ENCODE results near the gene PHACTR4.
"Not testable (repeated sequence)": the region's sequence is repeated elsewhere in the genome, so short reads cannot be mapped to it uniquely, and the experiment has no call there.

The PHACTR4 gene

DNA sequence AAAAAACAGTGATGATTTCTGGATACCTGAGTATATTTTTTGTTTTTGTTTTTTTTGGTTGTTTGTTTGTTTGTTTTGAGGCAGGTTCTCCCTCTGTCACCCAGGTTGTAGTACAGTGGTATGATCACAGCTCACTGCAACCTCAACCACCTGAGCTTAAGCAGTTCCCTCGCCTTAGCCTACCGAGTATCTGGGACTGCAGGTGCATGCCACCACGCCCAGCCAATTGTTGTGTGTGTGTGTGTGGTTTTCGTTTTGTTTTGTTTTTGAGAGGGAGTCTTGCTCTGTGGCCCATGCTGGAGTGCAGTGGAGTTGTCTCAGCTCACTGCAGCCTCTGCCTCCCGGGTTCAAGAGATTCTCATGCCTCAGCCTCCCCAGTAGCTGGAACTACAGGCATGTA lies 81.0 kb downstream of the PHACTR4 start:
- no peak overlapping the region for H3K27ac ChIP-seq (ENCODE audit: low read length)
- H3K4me1 ChIP-seq (ENCODE audit: control insufficient read depth, insufficient read depth, low read length), result no peaks in the 10 kb centered on the region
- H3K9me3 ChIP-seq (ENCODE audit: control insufficient read depth in 2 of 2, low read length in 2 of 2), result no peaks in the 10 kb centered on the region
- H3K4me3 ChIP-seq (ENCODE audit: low read length in 2 of 2), result no peak overlapping the region
- H3K9ac ChIP-seq (ENCODE audit: low read length in 2 of 2), result no peak overlapping the region
- H3K27me3 ChIP-seq (ENCODE audit: control insufficient read depth in 1 of 2, insufficient read depth in 2 of 2, low read length in 2 of 2), result no peaks in the 10 kb centered on the region
- no peaks in the 10 kb centered on the region for H3K36me3 ChIP-seq (ENCODE audit: control insufficient read depth in 2 of 2, insufficient read depth in 2 of 2, low read length in 2 of 2)

- no peaks in the 10 kb centered on the region for H3K36me3 ChIP-seq (ENCODE audit: control insufficient read depth in 2 of 2, insufficient read depth in 2 of 2, low read length in 2 of 2)
- no peaks in the 10 kb centered on the region for H3K9me3 ChIP-seq (ENCODE audit: control insufficient read depth in 2 of 2, low read length in 2 of 2)
- no peaks in the 10 kb centered on the region for H3K27me3 ChIP-seq (ENCODE audit: control insufficient read depth in 1 of 2, insufficient read depth in 2 of 2, low read length in 2 of 2)
- H3K27ac ChIP-seq (ENCODE audit: low read length), result no peak overlapping the region
- no peak overlapping the region for H3K9ac ChIP-seq (ENCODE audit: low read length in 2 of 2)
- no peaks in the 10 kb centered on the region for H3K4me1 ChIP-seq (ENCODE audit: control insufficient read depth, insufficient read depth, low read length)
- no peak overlapping the region for H3K4me3 ChIP-seq (ENCODE audit: low read length in 2 of 2)
These were observed 81.5 kb downstream of the PHACTR4 start for GRCh38 chr1:28451011-28451410.

GRCh38 chr1:28456078-28456477 lies 86.5 kb downstream of the PHACTR4 start:
- Histone ChIP-seq H3K9me3 (ENCODE audit: control insufficient read depth in 2 of 2, low read length in 2 of 2) (no peaks in the 10 kb centered on the region), H3K36me3 (ENCODE audit: control insufficient read depth in 2 of 2, insufficient read depth in 2 of 2, low read length in 2 of 2) (no peaks in the 10 kb centered on the region), H3K4me1 (ENCODE audit: control insufficient read depth, insufficient read depth, low read length) (no peaks in the 10 kb centered on the region), H3K4me3 (ENCODE audit: low read length in 2 of 2) (no peak overlapping the region), H3K27me3 (ENCODE audit: control insufficient read depth in 1 of 2, insufficient read depth in 2 of 2, low read length in 2 of 2) (no peaks in the 10 kb centered on the region), H3K27ac (ENCODE audit: low read length) (no peak overlapping the region), H3K9ac (ENCODE audit: low read length in 2 of 2) (no peak overlapping the region)

GRCh38 chr1:28457678-28458077 lies 88.1 kb downstream of the PHACTR4 start:
- Histone ChIP-seq H3K4me3 (ENCODE audit: low read length in 2 of 2) (no peak overlapping the region), H3K27ac (ENCODE audit: low read length) (no peak overlapping the region), H3K9ac (ENCODE audit: low read length in 2 of 2) (no peak overlapping the region), H3K4me1 (ENCODE audit: control insufficient read depth, insufficient read depth, low read length) (no peaks in the 10 kb centered on the region), H3K27me3 (ENCODE audit: control insufficient read depth in 1 of 2, insufficient read depth in 2 of 2, low read length in 2 of 2) (no peaks in the 10 kb centered on the region), H3K9me3 (ENCODE audit: control insufficient read depth in 2 of 2, low read length in 2 of 2) (no peaks in the 10 kb centered on the region), H3K36me3 (ENCODE audit: control insufficient read depth in 2 of 2, insufficient read depth in 2 of 2, low read length in 2 of 2) (peaks cover 0 to 3% of the 10 kb centered on the region in 2 donors)

GRCh38 chr1:28458237-28459228 lies 89.0 kb downstream of the PHACTR4 start:
- H3K27ac ChIP-seq (ENCODE audit: low read length), result no peak overlapping the region
- no peaks in the 10 kb centered on the region for H3K4me1 ChIP-seq (ENCODE audit: control insufficient read depth, insufficient read depth, low read length)
- peaks cover 0 to 3% of the 10 kb centered on the region in 2 donors for H3K36me3 ChIP-seq (ENCODE audit: control insufficient read depth in 2 of 2, insufficient read depth in 2 of 2, low read length in 2 of 2)
- H3K9ac ChIP-seq (ENCODE audit: low read length in 2 of 2), result no peak overlapping the region
- H3K4me3 ChIP-seq (ENCODE audit: low read length in 2 of 2), result no peak overlapping the region
- H3K27me3 ChIP-seq (ENCODE audit: control insufficient read depth in 1 of 2, insufficient read depth in 2 of 2, low read length in 2 of 2), result no peaks in the 10 kb centered on the region
- H3K9me3 ChIP-seq (ENCODE audit: control insufficient read depth in 2 of 2, low read length in 2 of 2), result no peaks in the 10 kb centered on the region

DNA sequence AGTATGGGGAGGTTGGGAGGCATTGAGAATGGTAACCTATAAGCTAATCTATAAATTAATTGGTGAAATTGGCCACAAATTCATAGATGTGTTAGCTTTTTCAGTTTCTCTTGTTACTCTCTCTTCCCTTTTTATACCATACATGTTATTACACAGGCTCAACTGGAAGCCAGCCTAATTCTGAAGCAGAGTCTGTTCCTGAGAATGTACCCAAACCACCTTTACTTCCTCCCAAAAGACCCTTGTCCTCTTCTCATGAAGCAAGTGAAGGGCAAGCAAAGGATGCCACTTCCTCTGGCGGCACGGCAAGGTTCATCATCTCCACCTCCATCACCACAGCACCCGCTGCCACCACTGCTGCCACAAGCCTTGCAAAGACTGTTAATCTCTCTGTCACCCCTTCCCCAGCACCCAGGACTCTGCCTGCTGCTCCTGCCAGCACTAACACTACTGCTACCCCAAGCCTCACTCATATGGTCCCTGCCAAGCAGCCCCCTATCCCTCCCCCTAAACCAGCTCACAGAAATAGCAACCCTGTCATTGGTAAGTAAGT lies 96.8 kb downstream of the PHACTR4 start:
- no peak overlapping the region for H3K27ac ChIP-seq (ENCODE audit: low read length)
- no peak overlapping the region for H3K9ac ChIP-seq (ENCODE audit: low read length in 2 of 2)
- no peaks in the 10 kb centered on the region for H3K27me3 ChIP-seq (ENCODE audit: control insufficient read depth in 1 of 2, insufficient read depth in 2 of 2, low read length in 2 of 2)
- H3K36me3 ChIP-seq (ENCODE audit: control insufficient read depth in 2 of 2, insufficient read depth in 2 of 2, low read length in 2 of 2), result peaks cover 23 to 24% of the 10 kb centered on the region in 2 donors
- H3K9me3 ChIP-seq (ENCODE audit: control insufficient read depth in 2 of 2, low read length in 2 of 2), result no peaks in the 10 kb centered on the region
- no peak overlapping the region for H3K4me3 ChIP-seq (ENCODE audit: low read length in 2 of 2)
- no peaks in the 10 kb centered on the region for H3K4me1 ChIP-seq (ENCODE audit: control insufficient read depth, insufficient read depth, low read length)

GRCh38 chr1:28470146-28470545 lies 100.6 kb downstream of the PHACTR4 start:
- Histone ChIP-seq H3K36me3 (ENCODE audit: control insufficient read depth in 2 of 2, insufficient read depth in 2 of 2, low read length in 2 of 2) (peaks cover 26 to 28% of the 10 kb centered on the region in 2 donors), H3K9me3 (ENCODE audit: control insufficient read depth in 2 of 2, low read length in 2 of 2) (no peaks in the 10 kb centered on the region), H3K4me3 (ENCODE audit: low read length in 2 of 2) (no peak overlapping the region), H3K27ac (ENCODE audit: low read length) (no peak overlapping the region), H3K4me1 (ENCODE audit: control insufficient read depth, insufficient read depth, low read length) (no peaks in the 10 kb centered on the region), H3K27me3 (ENCODE audit: control insufficient read depth in 1 of 2, insufficient read depth in 2 of 2, low read length in 2 of 2) (no peaks in the 10 kb centered on the region), H3K9ac (ENCODE audit: low read length in 2 of 2) (no peak overlapping the region)

GRCh38 chr1:28479497-28479896 lies 110.0 kb downstream of the PHACTR4 start:
- not testable (repeated sequence) for H3K27me3 ChIP-seq (ENCODE audit: control insufficient read depth in 1 of 2, insufficient read depth in 2 of 2, low read length in 2 of 2); H3K9me3 ChIP-seq (ENCODE audit: control insufficient read depth in 2 of 2, low read length in 2 of 2); H3K4me1 ChIP-seq (ENCODE audit: control insufficient read depth, insufficient read depth, low read length); H3K4me3 ChIP-seq (ENCODE audit: low read length in 2 of 2); H3K27ac ChIP-seq (ENCODE audit: low read length); H3K9ac ChIP-seq (ENCODE audit: low read length in 2 of 2)
- peaks cover 19 to 33% of the 10 kb centered on the region in 2 donors for H3K36me3 ChIP-seq (ENCODE audit: control insufficient read depth in 2 of 2, insufficient read depth in 2 of 2, low read length in 2 of 2)

DNA sequence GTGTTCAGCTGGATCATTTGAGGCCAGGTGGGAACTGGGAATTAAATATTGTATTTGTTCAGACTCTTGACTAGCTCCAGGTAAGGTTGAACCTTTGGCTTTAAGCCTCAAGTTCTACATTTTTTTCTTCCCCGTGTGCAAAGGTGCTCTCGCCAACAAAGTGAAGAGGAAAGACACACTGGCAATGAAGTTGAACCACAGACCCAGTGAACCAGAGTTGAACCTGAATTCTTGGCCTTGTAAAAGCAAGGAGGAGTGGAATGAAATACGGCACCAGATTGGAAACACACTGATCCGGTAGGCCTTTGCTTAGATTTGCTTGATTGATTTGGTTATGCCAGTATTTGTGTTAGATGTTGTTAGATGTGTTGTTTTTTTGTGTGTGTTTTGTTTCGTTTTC lies 110.8 kb downstream of the PHACTR4 start:
- no peaks in the 10 kb centered on the region for H3K27me3 ChIP-seq (ENCODE audit: control insufficient read depth in 1 of 2, insufficient read depth in 2 of 2, low read length in 2 of 2)
- no peak overlapping the region for H3K27ac ChIP-seq (ENCODE audit: low read length)
- no peaks in the 10 kb centered on the region for H3K9me3 ChIP-seq (ENCODE audit: control insufficient read depth in 2 of 2, low read length in 2 of 2)
- no peaks in the 10 kb centered on the region for H3K4me1 ChIP-seq (ENCODE audit: control insufficient read depth, insufficient read depth, low read length)
- peaks cover 19 to 33% of the 10 kb centered on the region in 2 donors for H3K36me3 ChIP-seq (ENCODE audit: control insufficient read depth in 2 of 2, insufficient read depth in 2 of 2, low read length in 2 of 2)
- H3K4me3 ChIP-seq (ENCODE audit: low read length in 2 of 2), result no peak overlapping the region
- no peak overlapping the region for H3K9ac ChIP-seq (ENCODE audit: low read length in 2 of 2)

GRCh38 chr1:28482138-28482537 lies 112.6 kb downstream of the PHACTR4 start:
- Histone ChIP-seq H3K4me1 (ENCODE audit: control insufficient read depth, insufficient read depth, low read length) (no peaks in the 10 kb centered on the region), H3K4me3 (ENCODE audit: low read length in 2 of 2) (no peak overlapping the region), H3K27ac (ENCODE audit: low read length) (no peak overlapping the region), H3K36me3 (ENCODE audit: control insufficient read depth in 2 of 2, insufficient read depth in 2 of 2, low read length in 2 of 2) (peaks cover 19 to 33% of the 10 kb centered on the region in 2 donors), H3K27me3 (ENCODE audit: control insufficient read depth in 1 of 2, insufficient read depth in 2 of 2, low read length in 2 of 2) (no peaks in the 10 kb centered on the region), H3K9ac (ENCODE audit: low read length in 2 of 2) (no peak overlapping the region), H3K9me3 (ENCODE audit: control insufficient read depth in 2 of 2, low read length in 2 of 2) (no peaks in the 10 kb centered on the region)

GRCh38 chr1:28482702-28483101 lies 113.2 kb downstream of the PHACTR4 start:
- H3K9me3 ChIP-seq (ENCODE audit: control insufficient read depth in 2 of 2, low read length in 2 of 2), result no peaks in the 10 kb centered on the region
- H3K9ac ChIP-seq (ENCODE audit: low read length in 2 of 2), result no peak overlapping the region
- no peak overlapping the region for H3K4me3 ChIP-seq (ENCODE audit: low read length in 2 of 2)
- H3K4me1 ChIP-seq (ENCODE audit: control insufficient read depth, insufficient read depth, low read length), result no peaks in the 10 kb centered on the region
- H3K27me3 ChIP-seq (ENCODE audit: control insufficient read depth in 1 of 2, insufficient read depth in 2 of 2, low read length in 2 of 2), result no peaks in the 10 kb centered on the region
- peaks cover 19 to 30% of the 10 kb centered on the region in 2 donors for H3K36me3 ChIP-seq (ENCODE audit: control insufficient read depth in 2 of 2, insufficient read depth in 2 of 2, low read length in 2 of 2)
- H3K27ac ChIP-seq (ENCODE audit: low read length), result no peak overlapping the region
